Stimulated activated CD4-positive, alpha-beta T cell treated with anti-CD3 and anti-CD28 coated beads, Interleukin-12 subunit alpha, Interleukin-12 subunit beta, amount 100 ng/mL, for 48 hours (primary cell): ENCODE results near the gene R3HDM2.
"Not testable (repeated sequence)": the region's sequence is repeated elsewhere in the genome, so short reads cannot be mapped to it uniquely, and the experiment has no call there.

Source experiments
- DNase-seq, 3 donors: peaks; one replicate each; pipeline ENCODE4 v3.0.0-alpha.2; 2020; ENCODE audit warnings: low read depth in 2 of 3, low spot score in 1 of 3

The R3HDM2 gene

DNA sequence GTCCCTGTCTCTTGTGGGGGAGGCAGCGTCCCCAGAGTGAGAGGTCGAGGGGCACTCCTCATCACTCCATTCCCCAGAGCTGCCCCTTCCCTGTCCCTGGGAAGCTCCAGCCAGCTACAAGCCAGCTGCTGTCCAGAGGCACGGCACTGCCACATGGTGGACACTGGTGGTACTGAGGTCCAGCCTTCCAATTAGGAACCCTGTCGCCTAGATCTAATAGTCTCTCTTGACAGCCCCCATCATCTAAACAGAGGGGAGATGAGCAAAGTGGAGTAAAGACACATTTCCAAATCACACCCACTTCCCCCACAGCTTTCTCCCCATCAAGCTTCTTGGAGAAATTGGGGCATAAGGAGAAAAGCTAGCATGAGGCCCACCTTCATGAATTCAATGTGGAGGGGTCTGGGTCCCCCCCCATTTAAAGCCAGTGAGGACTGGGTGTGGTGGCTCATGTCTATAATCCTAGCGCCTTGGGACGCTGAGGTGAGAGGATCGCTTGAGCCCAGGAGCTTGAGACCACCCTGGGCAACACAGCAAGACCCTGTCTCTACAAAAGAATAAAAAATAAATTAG, 22.2 kb upstream of the R3HDM2 start:
- peak in 2 of 3 donors; percentile 55 to 67 for DNase-seq

- no peak for DNase-seq
Measured at GRCh38 chr12:57452181-57452936, 21.5 kb upstream of the R3HDM2 start.

- no peak for DNase-seq
Measured at GRCh38 chr12:57451233-57451778, 20.5 kb upstream of the R3HDM2 start.

DNA sequence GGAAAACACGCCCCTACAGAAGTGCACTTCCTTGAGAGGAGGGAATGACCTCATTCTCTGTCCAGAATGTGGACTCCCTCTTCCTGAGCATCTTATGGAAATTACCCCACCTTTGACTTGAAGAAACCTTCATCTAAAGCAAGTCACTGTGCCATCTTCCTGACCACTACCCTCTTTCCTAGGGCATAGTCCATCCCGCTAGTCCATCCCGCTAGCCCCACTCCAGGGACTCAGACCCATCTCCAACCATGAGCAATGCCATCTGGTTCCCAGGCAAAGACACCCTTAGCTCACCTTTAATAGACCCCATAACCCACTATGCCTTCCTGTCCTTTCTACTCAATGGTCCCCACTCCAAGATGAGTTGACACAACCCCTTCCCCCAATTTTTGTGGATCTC, 19.2 kb upstream of the R3HDM2 start:
- no peak for DNase-seq

GRCh38 chr12:57449375-57449774, 18.5 kb upstream of the R3HDM2 start:
- no peak for DNase-seq

DNA sequence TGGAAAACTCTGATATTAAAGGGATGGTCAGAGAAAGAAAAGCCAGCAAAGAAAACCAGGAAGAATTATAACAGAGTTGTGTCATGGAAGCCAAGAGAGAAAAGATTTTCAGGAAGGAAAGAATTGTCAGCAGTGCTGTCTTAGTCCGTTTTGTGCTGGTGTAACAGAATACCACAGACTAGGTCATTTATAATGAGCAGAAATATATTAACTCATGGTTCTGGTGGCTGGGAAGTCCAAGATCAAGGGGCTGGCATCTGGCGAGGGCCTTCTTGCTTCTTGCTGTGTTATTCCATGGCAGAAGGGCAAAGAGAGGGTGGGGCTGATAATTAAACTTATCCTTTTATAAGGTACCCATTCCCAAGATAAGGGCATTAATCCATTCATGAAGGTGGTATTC, 17.8 kb upstream of the R3HDM2 start:
- no peak for DNase-seq

GRCh38 chr12:57446292-57446960, 15.6 kb upstream of the R3HDM2 start:
- DNase-seq: no peak

DNA sequence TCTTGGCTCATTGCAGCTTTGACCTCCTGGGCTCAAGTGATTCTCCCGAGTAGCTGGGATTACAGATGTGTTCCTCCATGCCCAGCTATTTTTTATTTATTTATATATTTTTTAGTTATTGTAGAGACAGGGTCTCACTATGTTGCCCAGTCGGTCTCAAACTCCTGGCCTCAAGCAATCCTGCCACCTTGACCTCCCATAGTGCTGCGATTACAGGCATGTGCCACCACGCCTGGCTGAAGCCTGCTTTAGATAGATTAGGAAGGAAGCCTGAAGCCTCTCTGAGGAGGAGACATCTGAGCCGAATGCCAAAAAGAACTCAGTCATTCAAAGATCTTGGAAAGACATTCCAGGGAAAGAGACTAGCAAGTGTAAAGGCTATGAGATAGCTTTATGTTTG, 13.9 kb upstream of the R3HDM2 start:
- DNase-seq: no peak

GRCh38 chr12:57444337-57444736, 13.5 kb upstream of the R3HDM2 start:
- DNase-seq: not testable (repeated sequence)

DNA sequence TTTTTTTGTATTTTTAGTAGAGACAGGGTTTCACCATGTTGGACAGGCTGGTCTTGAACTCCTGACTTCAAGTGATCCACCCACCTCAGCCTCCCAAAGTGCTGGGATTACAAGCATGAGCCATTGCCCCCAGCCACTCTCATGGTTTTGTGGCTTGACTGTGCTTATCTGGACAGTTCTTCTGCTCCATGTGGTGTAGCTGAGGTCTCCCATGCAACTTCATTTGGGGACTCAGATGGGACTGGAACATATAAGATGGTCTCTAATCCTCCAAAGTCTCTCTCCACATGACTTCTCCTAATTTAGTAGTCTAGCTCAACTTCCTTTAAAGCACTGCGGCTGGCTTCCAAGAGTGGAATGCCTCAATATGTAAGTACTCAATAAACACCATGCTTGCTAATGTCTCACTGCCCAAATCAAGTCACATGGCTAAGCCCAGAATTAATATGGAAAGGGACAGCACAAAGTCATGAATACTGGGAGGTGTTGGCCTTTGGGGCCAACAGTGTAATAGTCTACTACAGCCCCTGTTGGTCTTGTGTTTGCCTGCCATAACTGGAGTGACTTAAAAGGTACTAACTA, 11.1 kb upstream of the R3HDM2 start:
- no peak for DNase-seq

GRCh38 chr12:57441393-57441792, 10.6 kb upstream of the R3HDM2 start:
- not testable (repeated sequence) for DNase-seq

GRCh38 chr12:57439762-57440266, 9.0 kb upstream of the R3HDM2 start:
- DNase-seq: no peak

DNA sequence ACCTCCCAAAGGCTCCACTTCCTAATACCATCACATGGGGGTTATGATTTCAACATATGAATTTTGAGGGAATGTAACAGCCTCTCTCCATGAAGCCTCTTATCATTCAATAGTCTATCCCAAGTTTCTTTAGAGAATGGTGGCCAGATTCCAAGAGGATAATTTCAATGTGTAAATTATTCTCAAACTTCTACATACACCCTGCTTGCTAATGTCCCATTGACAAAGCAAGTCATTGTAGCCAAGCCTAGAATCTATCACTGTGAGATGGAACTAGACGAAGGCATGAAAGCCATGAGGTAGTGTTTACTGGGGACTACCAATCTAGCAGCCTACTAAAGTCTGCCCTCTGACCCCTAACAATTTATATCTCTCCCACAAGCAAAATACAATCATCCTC, 7.6 kb upstream of the R3HDM2 start:
- DNase-seq: no peak

DNA sequence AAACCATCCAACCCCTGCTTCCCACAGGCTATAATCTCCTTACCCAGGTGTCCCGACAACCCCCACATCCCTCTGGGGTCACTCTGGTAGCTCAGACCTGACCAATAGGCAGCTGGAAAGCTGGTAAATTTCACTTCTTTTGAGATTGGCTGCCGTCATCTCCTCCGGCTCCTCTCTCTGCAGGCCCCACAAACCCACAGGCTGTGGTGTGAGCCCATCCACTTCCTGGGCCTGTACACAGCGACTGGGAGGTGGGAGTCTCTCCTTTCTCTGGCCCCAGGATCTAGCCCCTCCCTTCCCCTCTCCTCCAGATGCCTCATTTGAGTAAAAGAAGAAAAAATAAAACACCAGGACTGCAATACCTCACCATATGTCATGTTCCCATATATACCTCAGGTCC, 4.5 kb upstream of the R3HDM2 start:
- DNase-seq: no peak

DNA sequence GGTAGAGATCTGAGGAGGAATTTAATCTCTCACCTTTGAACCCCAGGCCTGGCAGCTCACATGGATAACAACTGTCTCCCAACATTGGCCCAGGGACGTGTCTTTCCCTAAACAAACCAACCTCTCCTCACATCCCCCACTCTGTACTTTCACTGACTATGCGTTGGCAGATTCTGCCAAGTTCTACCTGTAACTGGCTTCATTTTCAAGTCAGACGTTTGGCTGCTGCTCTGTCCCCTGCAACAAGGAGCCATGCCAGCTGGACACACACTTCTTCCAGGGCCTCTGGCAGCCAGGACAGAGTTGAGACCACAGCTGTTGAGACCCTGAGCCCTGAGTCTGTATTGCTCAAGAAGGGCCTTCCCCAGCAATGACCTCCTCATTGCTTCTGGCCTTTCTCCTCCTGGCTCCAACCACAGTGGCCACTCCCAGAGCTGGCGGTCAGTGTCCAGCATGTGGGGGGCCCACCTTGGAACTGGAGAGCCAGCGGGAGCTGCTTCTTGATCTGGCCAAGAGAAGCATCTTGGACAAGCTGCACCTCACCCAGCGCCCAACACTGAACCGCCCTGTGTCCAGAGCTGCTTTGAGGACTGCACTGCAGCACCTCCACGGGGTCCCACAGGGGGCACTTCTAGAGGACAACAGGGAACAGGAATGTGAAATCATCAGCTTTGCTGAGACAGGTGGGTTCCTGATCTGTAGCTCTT, 3.8 kb upstream of the R3HDM2 start, which contains the start of gene INHBC:
TSS of gene INHBC (plus strand) at position 268 of the 707 bp plus-strand sequence. CDS start at position 371, 103 bp downstream.
- no peak for DNase-seq

GRCh38 chr12:57433370-57433769, 2.5 kb upstream of the R3HDM2 start:
- no peak for DNase-seq

- DNase-seq: no peak
Measured at GRCh38 chr12:57431654-57432188, 878 bp upstream of the R3HDM2 start.

- peak in 2 of 3 donors; percentile 9 to 42 for DNase-seq
Measured at GRCh38 chr12:57430112-57430930, 522 bp downstream of the R3HDM2 start.

DNA sequence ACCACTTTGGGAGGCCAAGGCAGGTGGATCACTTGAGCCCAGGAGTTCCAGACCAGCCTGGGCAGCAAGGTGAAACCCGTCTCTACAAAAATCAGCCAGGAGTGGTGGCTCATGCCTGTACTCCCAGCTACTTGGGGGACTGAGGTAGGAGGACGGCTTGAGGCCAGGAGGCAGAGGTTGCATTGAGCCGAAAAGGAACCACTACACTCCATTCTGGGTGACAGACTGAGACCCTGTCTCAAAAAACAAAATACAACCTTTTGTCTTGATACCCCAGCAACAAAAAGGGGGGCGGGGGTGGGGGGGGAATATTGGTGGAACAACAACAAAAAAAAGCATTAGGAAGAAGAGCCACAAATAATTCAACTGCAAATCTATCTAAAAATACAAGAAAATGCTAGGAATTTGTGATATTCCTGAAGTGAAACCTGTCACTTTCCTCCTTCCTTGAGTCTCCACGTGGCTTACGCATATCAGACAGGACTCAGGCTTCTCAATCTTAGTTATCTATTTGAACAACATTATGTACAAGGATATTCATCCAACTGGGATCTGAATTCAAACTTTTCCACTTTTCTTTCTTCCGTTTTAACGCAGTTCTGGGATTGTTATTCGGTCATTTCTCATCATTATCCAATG, 1.3 kb downstream of the R3HDM2 start:
- no peak for DNase-seq
